NCI-H2107 treated with DMSO at 0.1 percent for 48 hours (cell line): ENCODE data around the gene CALML5.

Experiments used
- DNase-seq: peaks from one replicate; lab custom pipeline; 2025; ENCODE audit not compliant: unreplicated experiment; lab: John Stamatoyannopoulos, UW

CALML5 gene

DNA sequence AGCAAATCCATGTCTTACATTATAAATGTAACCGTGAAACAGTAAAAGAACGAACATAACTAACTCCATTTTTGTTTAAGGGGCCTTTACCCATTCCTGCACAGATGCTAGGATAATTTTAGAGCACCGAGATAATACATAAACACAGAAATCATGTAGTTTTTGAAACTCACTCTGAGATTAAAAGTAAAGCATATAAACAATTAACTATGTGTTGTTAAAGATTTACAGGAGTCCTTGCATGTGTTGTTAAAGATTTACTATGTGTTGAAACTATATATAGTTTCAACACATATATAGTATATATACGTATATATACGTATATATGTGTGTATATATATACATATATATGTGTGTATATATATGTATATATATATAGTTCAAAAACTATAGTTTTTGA is 18.2 kb upstream of the CALML5 start:
- no peak for DNase-seq

DNA sequence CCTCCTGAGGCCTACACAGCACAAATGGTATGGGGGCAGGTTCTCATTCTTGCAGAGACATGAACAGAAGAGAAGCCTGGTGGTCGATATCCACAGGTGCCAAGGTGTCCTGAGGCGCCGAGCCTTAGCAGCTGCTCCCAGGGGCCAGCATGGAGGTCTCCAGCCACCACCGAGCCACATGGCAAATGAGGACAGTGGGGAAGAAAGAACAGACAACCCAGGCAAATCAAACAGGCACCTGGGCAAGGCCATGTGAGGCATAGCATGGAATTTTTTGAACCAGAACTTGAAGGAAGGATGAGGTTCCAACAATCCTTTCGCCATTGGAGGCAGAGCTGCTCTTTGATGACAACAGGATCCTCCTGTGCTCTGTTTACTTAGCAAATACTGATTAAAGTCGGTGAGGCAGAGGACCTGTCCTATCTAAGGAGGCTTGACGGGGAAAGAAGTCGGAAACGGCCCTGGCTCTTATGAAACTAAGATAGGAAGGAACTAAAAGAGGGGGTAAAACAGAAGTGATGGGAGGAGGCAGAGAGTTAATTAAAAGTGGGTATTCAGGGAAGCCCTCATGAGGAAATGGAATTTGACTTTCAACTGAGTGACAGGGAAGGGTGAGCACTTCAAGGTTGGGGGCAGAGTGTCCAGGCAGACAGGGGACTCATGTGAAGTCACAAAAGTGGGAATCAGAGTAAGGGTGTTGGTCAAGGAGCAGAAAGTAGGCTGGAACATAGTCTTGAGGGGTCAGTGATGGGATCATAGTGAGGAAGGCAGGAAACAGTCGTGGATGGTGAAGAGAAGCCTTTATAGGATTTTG is 16.8 kb upstream of the CALML5 start:
- no peak for DNase-seq

DNA sequence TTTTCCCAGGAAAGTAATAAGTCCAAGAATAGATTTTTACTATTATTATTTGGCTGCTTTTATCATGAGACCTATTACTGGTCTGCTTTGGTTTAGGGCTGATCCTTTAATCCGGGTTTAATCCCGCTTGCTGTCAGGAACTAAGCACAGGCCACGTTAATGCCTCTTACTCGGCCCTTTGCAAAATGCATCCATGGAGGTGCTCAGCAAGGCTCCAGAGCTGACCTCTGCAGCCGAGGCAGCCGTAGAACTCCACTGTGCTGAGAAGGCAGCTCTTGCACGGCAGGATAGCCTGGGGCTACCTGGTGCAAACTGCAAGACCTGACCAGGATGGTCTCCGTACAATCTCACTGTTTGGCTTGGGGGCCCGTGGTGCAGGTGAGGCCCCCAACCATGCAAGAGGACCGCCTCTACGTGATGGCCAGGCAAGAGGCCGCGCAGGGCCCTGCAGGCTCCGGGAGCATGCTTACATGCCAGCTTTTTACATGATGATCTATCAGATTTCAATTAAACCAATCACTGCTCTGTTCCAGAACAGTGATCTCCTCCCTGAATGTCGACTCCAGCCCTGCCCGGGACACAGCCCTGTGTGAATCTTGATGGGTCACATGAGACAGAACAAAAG is 15.0 kb upstream of the CALML5 start:
- no peak for DNase-seq

DNA sequence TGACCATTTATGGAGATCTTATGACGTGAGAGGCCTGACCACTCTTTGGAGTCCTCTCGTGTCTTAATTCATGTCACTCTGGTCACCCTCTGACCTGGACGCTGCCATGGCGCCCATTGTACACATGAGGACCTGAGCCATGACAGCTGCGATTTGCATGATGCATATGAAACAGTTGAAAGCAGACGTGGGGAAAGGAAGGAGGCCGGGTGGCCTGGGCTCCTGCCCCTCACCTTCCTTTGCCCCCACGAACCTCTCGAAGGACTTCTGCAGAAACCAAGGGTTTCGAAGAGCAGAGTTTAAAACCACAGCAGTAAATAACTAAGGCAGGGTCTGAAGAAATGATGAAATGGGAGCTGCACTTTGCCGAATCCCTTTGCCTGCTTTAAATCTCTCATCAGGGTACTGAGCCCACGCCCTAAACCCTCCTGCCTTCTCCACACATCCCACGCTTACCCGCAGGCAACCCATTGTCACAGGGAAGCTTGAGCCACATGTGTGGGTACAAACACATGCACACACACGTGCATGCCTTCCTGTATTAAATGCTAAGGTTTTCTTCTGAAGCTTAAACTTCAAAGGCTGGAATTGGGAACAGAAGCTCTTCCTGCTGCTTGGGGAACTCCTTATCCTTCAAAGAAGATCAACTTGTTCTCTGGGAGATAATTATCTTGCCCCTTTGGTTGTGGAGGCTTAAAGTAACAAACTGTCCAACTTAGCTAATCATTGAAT is 13.7 kb upstream of the CALML5 start:
- no peak for DNase-seq

DNA sequence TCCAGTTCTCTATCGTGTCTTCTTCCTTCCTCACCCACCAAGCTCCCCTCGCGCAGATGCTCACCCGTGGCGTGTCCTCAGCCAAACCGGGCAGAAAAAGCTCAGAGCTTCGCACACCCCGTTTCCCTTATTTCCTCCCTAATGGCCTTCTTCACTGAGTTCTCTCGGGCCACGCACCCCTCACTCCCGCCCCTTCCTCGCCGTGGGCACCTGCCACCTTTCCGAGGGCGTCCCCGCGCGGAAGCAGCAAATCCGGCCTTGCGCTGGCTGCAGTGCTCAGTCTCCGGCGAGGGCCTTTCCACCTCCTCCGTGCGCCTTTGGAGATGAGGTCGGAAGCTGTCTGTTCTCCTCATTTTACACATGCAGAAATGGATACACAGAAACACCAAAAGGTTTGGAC is 13.0 kb upstream of the CALML5 start:
- no peak for DNase-seq

DNA sequence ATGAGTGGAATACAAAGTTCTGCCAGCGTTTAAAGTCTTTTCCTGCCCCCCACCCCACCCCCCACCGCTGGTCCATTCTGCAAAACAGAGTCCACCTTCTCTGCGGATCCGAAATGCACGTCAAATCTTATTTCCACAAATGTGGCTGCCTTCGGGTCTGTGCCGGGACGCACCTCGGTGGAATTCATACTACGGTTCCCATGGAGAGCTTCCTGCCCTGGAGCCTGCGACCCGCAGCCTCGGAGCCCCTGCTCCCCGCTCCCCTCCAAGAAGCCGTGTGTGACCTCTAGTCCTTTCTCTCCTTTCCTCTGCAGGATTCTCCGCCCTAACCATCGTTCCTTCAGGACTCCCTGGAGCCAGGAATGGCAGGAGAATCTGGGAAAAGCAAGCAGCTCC is 12.5 kb upstream of the CALML5 start:
- no peak for DNase-seq

DNA sequence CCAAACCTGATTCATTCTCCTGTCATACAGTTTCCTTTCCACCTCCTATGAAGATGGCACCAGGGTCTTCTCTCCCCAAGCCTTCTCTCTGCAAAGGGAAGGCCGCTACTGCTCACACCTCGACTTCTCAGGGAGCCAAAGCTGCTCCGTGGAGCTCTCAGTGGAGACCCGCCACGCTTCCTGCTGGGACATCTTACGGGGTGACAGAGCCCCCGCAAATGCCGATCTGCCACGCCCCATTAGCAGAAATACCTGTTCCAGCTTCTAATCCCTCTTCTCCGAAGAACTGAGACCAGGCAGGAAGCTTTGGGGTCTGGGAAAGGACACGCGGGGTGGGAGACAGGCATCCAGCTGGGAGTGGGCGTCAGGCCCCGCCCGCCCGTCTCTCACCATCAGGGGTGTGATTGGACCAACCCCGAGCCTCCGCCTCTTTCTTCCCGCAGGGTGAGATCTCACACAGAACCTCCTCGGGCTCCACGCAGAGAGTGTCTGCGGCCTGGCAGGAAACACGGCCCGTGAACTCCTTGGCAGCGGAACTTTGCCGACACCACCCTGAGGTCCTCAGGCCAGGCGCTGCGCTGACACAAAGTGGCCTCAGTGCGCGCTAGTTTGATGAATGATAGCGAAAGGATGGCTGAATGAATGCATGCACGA is 12.0 kb upstream of the CALML5 start:
- no peak for DNase-seq

DNA sequence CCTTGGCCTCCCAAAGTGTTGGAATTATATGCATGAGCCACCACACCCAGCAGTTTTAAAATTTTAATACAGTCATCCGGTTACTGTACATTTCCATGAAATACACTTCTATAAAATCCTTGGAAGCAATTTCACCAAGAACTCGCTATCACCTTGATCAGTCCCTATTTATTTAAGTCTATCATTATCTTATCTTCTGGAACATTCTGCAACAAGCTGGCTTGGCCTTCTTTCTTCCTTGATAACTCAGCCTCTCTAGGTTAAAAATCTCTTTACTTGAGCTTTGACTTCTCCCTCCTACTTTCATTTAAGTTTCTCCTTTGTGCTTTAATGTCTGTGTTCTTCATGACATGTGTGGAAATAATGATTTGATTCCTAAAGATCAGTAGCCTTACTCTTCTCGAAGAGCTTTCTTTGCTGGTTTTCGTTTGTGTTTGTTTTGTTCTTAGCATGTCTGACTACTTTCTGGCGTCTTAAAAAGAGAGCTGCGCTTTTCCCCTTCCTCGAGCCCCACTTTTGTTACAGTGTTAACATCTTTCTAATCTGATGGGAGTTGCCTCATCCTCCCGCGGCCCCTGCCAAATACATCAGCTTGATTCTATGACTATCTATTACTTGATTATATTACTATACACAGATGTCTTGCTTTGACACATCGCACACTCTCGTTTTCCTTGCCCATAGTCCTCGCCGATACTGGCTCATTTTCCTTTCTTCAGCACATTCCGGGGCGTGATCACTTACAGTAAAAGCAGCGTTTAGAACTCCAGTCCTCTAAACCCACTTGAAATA is 11.1 kb upstream of the CALML5 start:
- DNase-seq, result no peak

DNA sequence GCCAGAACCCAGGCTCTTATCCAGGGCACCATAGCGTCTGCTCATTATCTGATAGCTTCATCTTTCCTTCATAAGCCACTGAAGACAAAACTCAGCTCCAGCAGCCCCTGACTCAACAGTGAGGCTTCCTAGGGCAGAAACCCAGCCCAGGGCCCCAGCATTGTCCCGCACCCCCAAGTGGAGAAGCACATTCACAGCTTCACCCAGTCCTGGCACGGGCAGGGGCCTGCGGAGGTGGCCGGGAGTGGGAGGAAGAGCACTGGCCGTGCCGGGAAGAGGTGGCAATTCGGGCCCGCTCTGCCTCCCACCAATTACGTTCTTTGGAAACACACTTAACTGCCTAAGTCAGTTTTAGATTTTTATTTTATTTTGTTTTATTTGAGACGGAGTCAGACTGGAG is 10.3 kb upstream of the CALML5 start:
- no peak for DNase-seq

DNA sequence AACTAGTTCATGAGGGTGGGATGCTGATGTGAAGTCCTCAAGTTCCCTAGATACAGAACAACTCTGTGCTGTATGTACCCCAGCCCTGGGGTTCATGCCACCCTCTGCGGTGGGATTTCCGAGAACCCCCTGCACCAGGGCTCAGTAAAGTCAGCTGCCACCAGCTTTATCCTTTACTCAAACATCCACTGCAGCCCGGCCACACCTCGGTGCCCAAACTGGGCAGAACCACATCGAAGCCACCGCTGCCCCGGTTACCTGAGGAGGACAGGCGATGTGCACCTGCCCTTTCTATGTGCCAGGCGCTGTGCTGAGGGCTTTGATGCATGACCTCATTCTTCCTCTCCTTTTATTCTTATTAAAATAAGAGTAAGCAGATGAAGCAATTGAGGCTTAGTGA is 9.9 kb upstream of the CALML5 start:
- DNase-seq, result no peak

DNA sequence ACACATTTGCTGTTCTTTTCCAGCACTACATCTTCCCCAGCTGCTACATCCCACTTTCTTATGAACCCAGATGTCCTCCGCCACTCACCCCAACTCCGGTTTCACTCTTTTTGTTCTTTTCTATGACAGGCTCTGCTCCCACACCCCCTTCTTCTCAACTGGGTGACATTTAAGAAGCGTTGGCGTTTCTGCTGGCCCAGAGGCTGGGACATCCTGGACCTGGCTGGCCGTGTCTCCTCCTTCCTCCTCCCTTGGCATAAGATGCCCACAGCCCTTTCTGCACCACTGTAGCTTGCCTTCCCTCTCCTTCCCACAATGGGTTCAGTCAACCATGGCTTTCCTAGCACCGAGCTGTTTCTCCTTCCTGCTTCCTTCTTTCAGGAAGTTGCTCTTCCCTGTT is 9.4 kb upstream of the CALML5 start:
- DNase-seq, result no peak

DNA sequence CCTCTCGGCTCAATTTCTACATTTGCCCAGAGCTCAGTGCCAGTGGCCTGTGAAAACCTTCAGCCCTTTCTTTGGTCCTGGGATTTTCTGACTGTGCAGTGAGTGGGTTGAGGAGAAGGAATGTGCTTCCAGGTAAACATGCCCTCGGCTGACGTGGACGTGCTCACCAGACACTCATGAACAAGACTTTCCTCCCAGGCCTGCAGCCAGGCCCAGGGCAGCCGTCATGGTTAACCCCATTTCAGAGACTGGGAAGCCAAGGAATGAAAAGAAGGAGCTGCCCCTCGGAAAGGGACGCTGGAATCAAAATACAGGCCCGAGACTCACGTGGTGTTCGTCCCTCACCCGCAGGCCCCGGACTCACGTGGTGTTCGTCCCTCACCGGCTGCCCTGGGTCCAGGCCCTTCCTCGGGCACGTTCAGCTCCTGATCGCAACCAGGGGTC is 8.8 kb upstream of the CALML5 start:
- DNase-seq, result no peak

DNA sequence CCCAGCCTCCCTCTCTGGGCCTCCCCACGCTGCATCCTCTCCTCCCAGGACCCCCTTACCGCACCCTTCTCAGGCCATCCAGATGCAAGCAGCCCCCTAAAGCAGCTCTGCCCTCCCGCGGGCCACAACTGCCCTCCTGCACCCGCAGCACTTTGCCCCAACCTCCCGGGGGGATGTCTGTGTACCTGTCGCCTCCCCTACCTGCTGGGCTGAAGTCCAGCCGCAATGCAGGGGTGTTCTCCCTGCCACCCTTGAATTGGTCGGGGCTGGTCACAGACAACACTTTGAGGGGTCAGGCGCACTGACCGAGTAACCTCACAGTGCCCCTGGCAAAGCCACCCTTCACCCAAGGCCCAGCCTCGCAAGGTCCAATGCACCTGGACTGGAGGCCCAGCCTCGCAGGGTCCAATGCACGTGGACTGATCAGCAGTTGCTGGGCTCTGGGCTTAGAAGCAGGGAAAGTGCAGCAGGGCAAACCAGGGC is 8.3 kb upstream of the CALML5 start:
- no peak for DNase-seq

DNA sequence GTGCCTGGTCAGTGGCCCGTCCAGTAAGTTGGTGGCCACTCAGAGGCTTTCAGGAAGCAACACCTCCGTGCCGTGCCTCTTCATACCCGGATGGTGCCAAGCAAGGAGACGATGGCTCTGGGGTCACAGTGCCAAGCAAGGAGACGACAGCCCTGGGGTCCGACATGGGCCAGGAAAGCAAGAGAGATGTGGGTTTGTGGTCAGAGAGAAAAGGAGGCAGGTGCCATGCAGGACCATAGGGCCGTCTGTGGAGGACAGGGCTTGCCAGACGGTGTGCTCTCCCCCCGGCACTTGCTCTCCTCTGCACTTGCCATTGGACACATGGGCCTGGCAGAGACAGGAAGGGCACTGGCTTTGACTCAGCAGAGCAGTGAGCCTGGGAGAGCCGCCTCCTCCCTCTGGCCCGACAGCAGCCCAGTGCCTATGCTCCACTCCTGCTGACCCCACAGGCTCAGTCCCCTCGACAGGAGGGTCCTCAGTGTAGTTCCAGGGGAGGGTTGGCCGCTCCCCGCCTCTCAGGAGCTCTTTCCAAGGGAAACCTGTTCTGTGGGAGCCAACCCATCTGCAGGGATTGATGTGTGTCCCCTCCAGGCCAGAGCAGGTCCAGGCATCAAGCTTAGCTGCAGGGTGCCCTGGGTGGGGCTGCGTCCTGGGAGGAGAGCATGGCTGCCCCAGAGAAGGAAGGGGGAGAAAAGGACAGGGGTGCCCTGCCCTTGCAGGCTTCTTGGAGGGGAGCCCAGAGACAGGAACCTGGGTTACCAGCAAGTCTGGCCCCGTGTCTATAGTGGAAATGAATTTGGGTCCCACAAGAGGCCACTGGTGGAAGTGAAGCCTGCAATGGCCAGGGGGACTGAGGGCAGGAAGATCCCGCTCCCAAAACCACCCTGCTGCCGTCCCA is 7.6 kb upstream of the CALML5 start:
- DNase-seq, result no peak

DNA sequence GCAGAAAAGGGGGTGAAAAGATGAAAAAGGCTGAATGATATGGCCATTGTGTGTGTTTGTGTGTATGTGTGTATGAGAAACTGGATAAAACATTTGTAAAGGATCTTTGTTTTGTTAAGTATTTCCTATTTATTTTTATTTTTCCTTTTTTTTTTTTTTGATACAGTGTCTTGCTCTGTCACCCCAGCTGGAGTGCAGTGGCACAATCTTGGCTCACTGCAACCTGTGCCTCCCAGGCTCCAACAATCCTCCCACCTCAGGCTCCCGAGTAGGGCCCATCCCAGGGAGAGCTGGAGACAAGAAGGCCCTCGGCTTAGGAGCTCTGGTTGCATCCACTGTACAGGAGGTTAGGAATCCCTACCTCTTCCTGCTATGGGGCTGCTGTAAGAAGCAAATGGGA is 6.9 kb upstream of the CALML5 start:
- DNase-seq, result no peak

DNA sequence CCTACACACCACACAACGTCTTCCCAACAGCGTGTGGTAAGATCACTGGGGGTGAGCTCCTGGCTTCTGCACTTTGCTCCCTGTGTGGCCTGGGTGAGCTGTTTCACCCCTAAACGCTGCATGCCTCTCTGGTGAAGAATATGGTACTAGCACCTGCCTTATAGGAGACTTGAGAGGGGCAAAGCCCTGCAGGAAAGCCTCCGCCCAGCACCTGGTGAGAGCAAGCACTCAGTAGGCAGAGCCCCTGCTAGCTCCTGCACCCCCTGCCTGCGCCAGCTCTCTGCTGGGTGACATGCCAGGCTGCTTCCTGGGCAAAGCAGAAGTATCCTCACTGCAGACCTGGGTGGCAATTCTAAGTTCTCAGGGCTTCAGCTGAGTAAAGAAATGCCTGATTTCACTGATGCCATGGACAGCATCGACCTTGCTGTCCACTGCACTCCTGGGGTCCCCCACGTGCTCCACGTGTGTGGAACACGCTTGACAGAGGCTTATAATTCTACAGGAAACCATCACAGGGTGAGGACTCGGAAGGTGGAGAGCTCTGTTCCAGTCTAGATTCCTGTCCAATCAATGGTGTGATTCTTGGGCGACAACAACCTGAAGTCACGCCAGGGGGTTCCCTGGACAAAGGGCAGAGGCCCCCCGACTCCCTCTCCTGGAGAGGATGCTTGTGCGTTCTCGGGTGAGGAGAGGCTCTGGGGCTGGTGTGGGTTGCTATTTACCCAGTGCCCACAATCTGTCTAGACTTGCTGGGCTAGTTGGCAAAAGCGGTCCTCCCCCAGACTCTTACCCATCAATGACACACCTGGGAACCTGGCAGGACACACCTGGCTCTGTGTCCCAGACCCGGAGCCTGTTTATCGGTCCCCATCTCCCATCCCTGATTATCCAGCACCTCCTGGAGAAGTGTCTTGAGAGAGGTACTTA is 5.0 kb upstream of the CALML5 start:
- DNase-seq, result peak; percentile 39

DNA sequence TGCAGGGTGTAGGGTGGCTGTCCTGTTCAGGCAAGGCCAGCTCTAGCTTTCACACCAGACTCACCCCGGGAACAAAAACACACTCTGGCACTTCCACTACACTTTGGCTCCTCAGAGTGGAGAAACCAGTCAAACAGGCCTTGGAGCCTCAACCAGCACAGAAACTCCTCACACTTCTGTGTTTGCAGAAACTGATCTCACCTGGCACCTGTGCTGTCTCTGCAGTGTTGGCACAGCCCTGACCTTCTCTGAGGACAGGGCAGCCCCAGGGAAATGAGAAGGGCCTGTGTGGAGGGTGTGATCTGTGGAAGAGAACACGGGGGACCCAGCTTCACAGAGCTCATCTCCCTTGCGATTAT is 4.1 kb upstream of the CALML5 start:
- no peak for DNase-seq

DNA sequence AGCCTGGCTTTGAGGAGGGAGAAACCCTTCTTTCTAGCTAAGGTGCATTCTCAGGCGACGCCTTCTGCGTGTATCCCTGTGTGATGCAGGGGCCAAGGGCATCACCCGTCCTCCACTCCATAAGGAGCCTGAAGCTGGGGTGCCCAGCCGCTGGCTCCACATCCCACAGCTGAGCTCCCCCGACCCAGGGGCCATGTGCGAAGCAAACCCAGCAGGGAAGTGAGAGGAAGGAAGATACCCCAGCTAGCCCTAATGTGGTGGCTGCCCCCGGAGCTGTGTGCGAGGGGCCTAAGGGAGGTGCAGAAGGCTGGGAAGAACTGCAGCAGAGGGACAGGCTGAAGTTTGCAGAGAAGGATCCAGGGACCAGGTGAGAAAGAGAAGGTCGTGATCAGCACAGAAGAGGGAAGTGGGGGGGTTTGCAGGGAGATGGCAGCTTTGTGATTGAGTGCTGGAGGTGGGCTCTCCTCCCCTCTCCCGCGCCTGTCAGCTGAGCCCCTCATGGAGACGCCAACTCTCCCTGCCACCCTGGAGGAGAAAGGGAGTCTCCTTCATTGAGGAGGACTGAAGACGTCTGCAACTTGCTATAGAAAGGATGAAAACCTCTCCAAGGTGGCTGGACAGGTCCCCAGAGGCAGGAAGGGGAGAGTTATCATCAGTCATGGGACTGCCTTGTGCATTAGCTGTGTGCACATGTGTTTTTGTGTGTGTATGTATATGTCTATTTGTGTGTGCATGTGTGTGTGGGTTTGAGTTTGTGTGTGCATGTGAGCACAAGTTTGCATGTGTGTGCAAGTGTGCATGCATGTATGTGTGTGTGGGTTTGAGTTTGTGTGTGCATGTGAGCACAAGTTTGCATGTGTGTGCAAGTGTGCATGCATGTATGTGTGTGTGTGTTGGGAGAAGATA is 3.5 kb upstream of the CALML5 start:
- DNase-seq, result no peak
